ENCODE results near the gene CORO2B. TPM values are rescaled to one million over a fixed set of nuclear protein-coding genes. Genes with fewer than 3 reads are reported as not detected.

The CORO2B gene
- total and polyA plus RNA-seq, 2 of the 13 experiments (the other 11 are each of a cell fraction or from before 2014, with no cell fraction given), result 0.35 to 0.63 TPM

DNA sequence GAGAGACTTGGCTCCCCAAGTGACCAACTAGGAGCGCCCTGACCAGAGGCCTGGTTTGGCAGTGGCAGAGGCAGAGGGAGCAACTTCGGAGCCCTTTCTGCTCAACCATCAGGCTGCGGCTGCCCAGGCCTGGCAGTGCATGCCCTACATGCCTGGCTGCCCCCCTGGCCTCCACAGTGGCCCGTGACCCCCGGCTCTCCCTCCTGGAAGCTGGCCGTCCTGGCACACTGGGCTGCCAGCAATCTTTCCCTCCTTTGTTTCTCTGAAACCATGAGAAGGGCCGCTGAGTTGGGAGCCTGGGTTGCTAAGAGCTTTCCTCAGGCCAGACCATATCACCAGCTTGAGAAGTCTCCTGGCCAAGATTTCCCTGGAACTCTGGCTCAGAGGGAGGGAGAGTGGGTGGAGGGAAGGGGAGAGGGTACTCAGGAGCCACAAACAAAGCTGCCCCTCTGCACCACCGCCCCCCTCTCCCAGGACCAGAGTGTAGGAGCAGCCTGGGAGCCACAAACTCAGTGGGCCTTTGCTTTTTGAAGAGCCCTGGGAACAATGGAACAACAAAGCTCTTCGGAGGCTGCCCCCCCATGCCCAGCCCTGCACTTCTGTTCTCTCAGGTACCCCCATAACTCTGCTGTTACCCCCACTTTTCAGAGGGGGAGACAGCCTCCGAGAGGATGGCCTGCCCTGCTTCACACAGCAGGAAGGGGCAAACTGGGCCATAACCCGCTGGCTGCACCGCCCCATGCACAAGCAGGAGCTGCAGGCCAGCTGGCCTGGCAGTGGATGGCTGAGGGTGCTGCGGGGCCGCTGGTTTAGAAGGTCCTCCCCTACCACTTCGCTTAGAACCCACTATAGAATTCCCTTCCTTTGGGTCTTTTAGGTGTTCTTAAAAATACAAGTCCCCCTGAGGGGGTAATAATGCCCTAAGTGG is 11.3 kb downstream of the CORO2B start:
- FAIRE-seq, result no peak
- Histone ChIP-seq H4K20me1 (ENCODE audit: insufficient read depth, low read length) (no peaks in the 10 kb centered on the region), H3K4me1 (ENCODE audit: insufficient read depth, low read length) (peaks cover 31% of the 10 kb centered on the region), H3K4me3 (replicated peaks in 1 of 3; ENCODE audit: insufficient read depth in 1 of 3, low read depth in 2 of 3, low read length in 3 of 3) (no peak overlapping the region), H3K9me3 (ENCODE audit: low read length) (no peaks in the 10 kb centered on the region), H2AFZ (ENCODE audit: low read length) (no peak overlapping the region), H3K36me3 (replicated peaks in 1 of 2; ENCODE audit: control insufficient read depth in 1 of 2, insufficient read depth in 2 of 2, low read length in 2 of 2) (no peaks in the 10 kb centered on the region), H3K27ac (ENCODE audit: extremely low read length, insufficient read depth, low read length) (no peak overlapping the region), H3K4me2 (ENCODE audit: low read depth, low read length) (no peak overlapping the region), H3K79me2 (ENCODE audit: insufficient read depth, low read length) (no peaks in the 10 kb centered on the region), H3K27me3 (ENCODE audit: control insufficient read depth in 1 of 2, insufficient read depth in 2 of 2, low read length in 2 of 2) (peaks cover 4 to 21% of the 10 kb centered on the region in 2 experiments; a peak in 3 of 5 replicates), H3K9ac (ENCODE audit: insufficient read depth, low read depth, low read length) (no peak overlapping the region)
- intact Hi-C loops (cut with micrococcal nuclease; ENCODE audit: unreplicated experiment), result no loop called here
- no peak for DNase-seq (ENCODE audit: low spot score)
- no TSS peak for BruUV-seq (replicated peaks)
- TF ChIP-seq SMAD1 (CRISPR knock-in tag; IDR thresholded peaks at IDR 0.05; ENCODE audit: borderline replicate concordance, low read depth), result no peak
- TF ChIP-seq ZNF326 (CRISPR knock-in tag; IDR thresholded peaks at IDR 0.05; ENCODE audit: borderline replicate concordance), result no peak
- TF ChIP-seq RBAK (CRISPR knock-in tag; IDR thresholded peaks at IDR 0.05), result no peak
- TF ChIP-seq NBN (conservative IDR thresholded peaks at IDR 0.05), result no peak
- TF ChIP-seq ZNF713 (CRISPR knock-in tag; IDR thresholded peaks at IDR 0.05), result no peak
- TF ChIP-seq ETV5 (CRISPR knock-in tag; IDR thresholded peaks at IDR 0.05; ENCODE audit: borderline replicate concordance), result no peak
- TF ChIP-seq POGK (CRISPR knock-in tag; conservative IDR thresholded peaks at IDR 0.05), result no peak
- no peak for TF ChIP-seq ZBTB7A (CRISPR knock-in tag; IDR thresholded peaks at IDR 0.05)
- no peak for TF ChIP-seq RBM39 (IDR thresholded peaks at IDR 0.05; ENCODE audit: low read depth, low read length, poor library complexity, severe bottlenecking)
- TF ChIP-seq, protein P1, sequence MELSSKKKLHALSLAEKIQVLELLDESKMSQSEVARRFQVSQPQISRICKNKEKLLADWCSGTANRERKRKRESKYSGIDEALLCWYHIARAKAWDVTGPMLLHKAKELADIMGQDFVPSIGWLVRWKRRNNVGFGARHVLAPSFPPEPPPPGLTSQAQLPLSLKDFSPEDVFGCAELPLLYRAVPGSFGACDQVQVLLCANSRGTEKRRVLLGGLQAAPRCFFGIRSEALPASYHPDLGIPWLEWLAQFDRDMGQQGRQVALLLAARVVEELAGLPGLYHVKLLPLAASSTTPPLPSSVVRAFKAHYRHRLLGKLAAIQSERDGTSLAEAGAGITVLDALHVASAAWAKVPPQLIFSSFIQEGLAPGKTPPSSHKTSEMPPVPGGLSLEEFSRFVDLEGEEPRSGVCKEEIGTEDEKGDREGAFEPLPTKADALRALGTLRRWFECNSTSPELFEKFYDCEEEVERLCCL (CRISPR knock-in tag; IDR thresholded peaks at IDR 0.05; ENCODE audit: borderline replicate concordance), result no peak
- TF ChIP-seq ZNF251 (CRISPR knock-in tag; IDR thresholded peaks at IDR 0.05), result no peak
- TF ChIP-seq, protein P2, sequence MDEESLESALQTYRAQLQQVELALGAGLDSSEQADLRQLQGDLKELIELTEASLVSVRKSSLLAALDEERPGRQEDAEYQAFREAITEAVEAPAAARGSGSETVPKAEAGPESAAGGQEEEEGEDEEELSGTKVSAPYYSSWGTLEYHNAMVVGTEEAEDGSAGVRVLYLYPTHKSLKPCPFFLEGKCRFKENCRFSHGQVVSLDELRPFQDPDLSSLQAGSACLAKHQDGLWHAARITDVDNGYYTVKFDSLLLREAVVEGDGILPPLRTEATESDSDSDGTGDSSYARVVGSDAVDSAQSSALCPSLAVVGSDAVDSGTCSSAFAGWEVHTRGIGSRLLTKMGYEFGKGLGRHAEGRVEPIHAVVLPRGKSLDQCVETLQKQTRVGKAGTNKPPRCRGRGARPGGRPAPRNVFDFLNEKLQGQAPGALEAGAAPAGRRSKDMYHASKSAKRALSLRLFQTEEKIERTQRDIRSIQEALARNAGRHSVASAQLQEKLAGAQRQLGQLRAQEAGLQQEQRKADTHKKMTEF (CRISPR knock-in tag; IDR thresholded peaks at IDR 0.05), result no peak
- CTCF ChIA-PET (ENCODE audit: low intra/inter-chr PET ratio, low total read pairs), result no interaction called here
- POLR2A ChIA-PET, result no interaction called here
- in situ Hi-C loops (cut with HindIII; ENCODE audit: extremely low pct_ligation_motif_present, low pct_unique_long_range_greater_than_20kb), result no loop called here
- WGBS (ENCODE audit: low lambda C conversion rate), result 40% methylated on average over 7 of the region's 15 CpGs
- ATAC-seq, result no peak

All from HepG2 (cell line).